Measurements from ENCODE around the gene FBN1. TPM values are rescaled to one million over a fixed set of nuclear protein-coding genes. Genes with fewer than 3 reads are reported as not detected.

FBN1 gene
- total RNA-seq, 1 donor from 2014 or later = 54.0 TPM

DNA sequence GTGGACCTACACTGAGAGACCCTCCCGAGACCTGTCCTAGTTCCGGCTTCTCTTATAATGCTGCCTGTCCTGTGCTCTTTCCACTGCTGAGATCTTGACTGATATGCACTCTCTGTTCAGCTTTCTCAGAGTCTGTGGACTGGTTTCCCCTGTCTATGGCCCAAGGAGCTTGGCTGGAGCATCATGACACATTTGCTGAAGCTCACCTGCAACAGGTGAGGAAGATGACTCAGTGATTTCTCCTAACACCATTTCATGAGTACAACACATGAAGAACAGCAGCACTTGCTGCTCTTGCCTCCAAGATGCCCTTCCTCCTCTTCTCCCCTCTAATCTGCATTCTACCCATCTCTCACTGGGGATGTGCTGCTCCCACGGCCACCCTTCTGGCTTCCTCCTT lies 222.2 kb downstream of the FBN1 start:
- H3K27me3 Mint-ChIP-seq (ENCODE audit: unreplicated experiment) = peaks cover 1% of the 10 kb centered on the region
- DNase-seq (ENCODE audit: low spot score) = no peak
- peaks cover 27% of the 10 kb centered on the region for H3K36me3 Mint-ChIP-seq (ENCODE audit: low read depth, unreplicated experiment)
- H3K9me3 Mint-ChIP-seq (ENCODE audit: unreplicated experiment) = no peaks in the 10 kb centered on the region
- H3K27ac Mint-ChIP-seq (ENCODE audit: unreplicated experiment) = no peak overlapping the region
- no peak overlapping the region for H3K4me3 Mint-ChIP-seq (ENCODE audit: unreplicated experiment)
- TF ChIP-seq, protein P1, sequence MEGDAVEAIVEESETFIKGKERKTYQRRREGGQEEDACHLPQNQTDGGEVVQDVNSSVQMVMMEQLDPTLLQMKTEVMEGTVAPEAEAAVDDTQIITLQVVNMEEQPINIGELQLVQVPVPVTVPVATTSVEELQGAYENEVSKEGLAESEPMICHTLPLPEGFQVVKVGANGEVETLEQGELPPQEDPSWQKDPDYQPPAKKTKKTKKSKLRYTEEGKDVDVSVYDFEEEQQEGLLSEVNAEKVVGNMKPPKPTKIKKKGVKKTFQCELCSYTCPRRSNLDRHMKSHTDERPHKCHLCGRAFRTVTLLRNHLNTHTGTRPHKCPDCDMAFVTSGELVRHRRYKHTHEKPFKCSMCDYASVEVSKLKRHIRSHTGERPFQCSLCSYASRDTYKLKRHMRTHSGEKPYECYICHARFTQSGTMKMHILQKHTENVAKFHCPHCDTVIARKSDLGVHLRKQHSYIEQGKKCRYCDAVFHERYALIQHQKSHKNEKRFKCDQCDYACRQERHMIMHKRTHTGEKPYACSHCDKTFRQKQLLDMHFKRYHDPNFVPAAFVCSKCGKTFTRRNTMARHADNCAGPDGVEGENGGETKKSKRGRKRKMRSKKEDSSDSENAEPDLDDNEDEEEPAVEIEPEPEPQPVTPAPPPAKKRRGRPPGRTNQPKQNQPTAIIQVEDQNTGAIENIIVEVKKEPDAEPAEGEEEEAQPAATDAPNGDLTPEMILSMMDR (IDR thresholded peaks at IDR 0.05; ENCODE audit: unreplicated experiment) = no peak
- H3K4me1 Mint-ChIP-seq (ENCODE audit: unreplicated experiment) = peaks cover 11% of the 10 kb centered on the region

DNA sequence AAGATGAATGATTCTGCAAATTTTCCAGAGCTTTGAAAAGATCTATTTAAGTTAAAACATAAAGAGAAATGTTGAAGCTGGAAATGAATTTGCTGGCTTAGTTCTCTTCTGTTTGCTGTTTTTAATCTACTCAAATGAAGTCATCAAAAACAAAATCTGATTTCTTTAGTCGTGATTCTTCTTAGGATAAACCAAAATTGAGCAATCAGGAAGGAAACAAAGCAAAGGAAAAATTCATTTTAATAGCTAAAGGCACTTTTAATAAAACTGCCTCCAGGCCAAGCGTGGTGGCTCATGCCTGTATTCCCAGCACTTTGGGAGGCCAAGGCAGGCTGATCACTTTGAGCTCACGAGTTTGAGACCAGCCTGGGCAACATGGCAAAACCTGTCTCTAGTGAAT lies 223.1 kb downstream of the FBN1 start:
- TF ChIP-seq, protein P1 (IDR thresholded peaks at IDR 0.05; ENCODE audit: unreplicated experiment) = no peak
- no peaks in the 10 kb centered on the region for H3K27me3 Mint-ChIP-seq (ENCODE audit: unreplicated experiment)
- no peak for DNase-seq (ENCODE audit: low spot score)
- peaks cover 8% of the 10 kb centered on the region for H3K4me1 Mint-ChIP-seq (ENCODE audit: unreplicated experiment)
- H3K4me3 Mint-ChIP-seq (ENCODE audit: unreplicated experiment) = no peak overlapping the region
- no peak overlapping the region for H3K27ac Mint-ChIP-seq (ENCODE audit: unreplicated experiment)
- peaks cover 22% of the 10 kb centered on the region for H3K36me3 Mint-ChIP-seq (ENCODE audit: low read depth, unreplicated experiment)
- no peaks in the 10 kb centered on the region for H3K9me3 Mint-ChIP-seq (ENCODE audit: unreplicated experiment)

DNA sequence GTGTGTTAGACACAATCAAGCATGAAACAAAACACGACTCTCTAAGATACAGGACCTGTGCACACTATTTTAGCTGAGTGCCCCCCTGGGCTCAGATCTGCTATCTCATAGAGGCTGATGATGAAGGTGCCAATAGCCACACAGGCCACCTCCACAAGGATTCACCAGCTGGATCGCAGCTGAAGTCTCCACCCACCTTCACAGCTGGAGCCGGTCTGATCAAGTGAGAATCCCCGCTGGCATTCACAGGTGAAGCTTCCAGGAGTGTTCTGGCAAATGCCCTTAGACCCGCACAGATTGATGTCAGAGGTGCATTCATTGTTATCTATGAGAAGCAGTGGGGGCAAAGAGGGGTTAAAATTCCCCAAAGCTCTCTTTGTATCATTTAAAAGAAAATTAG lies 224.1 kb downstream of the FBN1 start:
- TF ChIP-seq, protein P1 (IDR thresholded peaks at IDR 0.05; ENCODE audit: unreplicated experiment) = no peak
- no peak for DNase-seq (ENCODE audit: low spot score)
- H3K27ac Mint-ChIP-seq (ENCODE audit: unreplicated experiment) = no peak overlapping the region
- peaks cover 16% of the 10 kb centered on the region for H3K4me1 Mint-ChIP-seq (ENCODE audit: unreplicated experiment)
- H3K27me3 Mint-ChIP-seq (ENCODE audit: unreplicated experiment) = no peaks in the 10 kb centered on the region
- peaks cover 21% of the 10 kb centered on the region for H3K36me3 Mint-ChIP-seq (ENCODE audit: low read depth, unreplicated experiment)
- H3K9me3 Mint-ChIP-seq (ENCODE audit: unreplicated experiment) = no peaks in the 10 kb centered on the region
- H3K4me3 Mint-ChIP-seq (ENCODE audit: unreplicated experiment) = no peak overlapping the region

DNA sequence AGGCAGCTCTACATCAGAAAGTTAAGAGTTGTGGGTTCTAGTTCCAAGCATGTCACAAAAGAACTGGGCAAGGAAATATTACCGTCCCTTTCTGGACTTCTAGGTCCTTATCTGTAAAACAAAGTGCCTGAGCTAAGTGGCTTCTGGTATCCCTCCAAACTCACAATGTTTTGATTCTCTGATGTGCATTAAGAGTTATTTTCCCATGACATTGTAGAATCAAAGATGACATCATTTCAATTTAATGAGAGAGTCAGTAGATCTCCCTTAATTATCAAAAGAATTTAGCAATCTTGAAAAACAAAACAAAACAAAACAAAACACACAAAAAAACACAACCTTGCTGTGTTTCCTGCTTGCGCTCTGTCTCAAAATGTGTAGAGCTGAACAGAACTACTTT lies 225.6 kb downstream of the FBN1 start:
- Mint-ChIP-seq H3K36me3 (ENCODE audit: low read depth, unreplicated experiment) (peaks cover 16% of the 10 kb centered on the region), H3K9me3 (ENCODE audit: unreplicated experiment) (no peaks in the 10 kb centered on the region), H3K27ac (ENCODE audit: unreplicated experiment) (no peak overlapping the region), H3K4me3 (ENCODE audit: unreplicated experiment) (no peak overlapping the region), H3K27me3 (ENCODE audit: unreplicated experiment) (no peaks in the 10 kb centered on the region), H3K4me1 (ENCODE audit: unreplicated experiment) (peaks cover 25% of the 10 kb centered on the region)
- TF ChIP-seq, protein P1 (IDR thresholded peaks at IDR 0.05; ENCODE audit: unreplicated experiment) = no peak
- DNase-seq (ENCODE audit: low spot score) = no peak

DNA sequence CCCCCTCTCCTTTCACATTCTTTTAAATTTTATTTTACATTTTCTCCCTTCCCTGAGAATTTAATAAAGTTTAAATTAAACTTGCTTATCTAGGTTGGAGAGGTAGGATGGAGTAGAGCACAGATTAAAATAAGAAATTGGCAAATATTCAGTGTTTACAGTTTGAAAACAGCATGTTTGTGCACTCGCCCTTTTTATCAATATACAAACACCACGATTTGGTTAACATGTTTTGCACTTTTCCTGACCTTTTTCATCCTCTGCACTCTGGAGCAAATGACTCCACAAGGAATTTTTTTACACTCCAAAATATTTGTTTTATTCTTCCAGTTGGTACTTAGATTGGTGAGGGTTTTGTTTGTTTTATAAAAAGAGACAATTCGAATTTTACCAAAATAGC lies 227.2 kb downstream of the FBN1 start:
- Mint-ChIP-seq H3K4me1 (ENCODE audit: unreplicated experiment) (peaks cover 17% of the 10 kb centered on the region), H3K27ac (ENCODE audit: unreplicated experiment) (no peak overlapping the region), H3K36me3 (ENCODE audit: low read depth, unreplicated experiment) (peaks cover 11% of the 10 kb centered on the region), H3K4me3 (ENCODE audit: unreplicated experiment) (no peak overlapping the region), H3K27me3 (ENCODE audit: unreplicated experiment) (peaks cover 2% of the 10 kb centered on the region), H3K9me3 (ENCODE audit: unreplicated experiment) (no peaks in the 10 kb centered on the region)
- no peak for DNase-seq (ENCODE audit: low spot score)
- TF ChIP-seq, protein P1 (IDR thresholded peaks at IDR 0.05; ENCODE audit: unreplicated experiment) = no peak
